GDM1 (cell line): Measurements from ENCODE around the gene RNU1-4.
"Not testable (repeated sequence)": the region's sequence is repeated elsewhere in the genome, so short reads cannot be mapped to it uniquely, and the experiment has no call there.

ENCODE experiments used
- DNase-seq: peaks from one replicate; lab custom pipeline; 2025; lab: John Stamatoyannopoulos, UW

RNU1-4 gene

GRCh38 chr1:16708704-16709103 lies 31.6 kb upstream of the RNU1-4 start:
- not testable (repeated sequence) for DNase-seq

- DNase-seq: not testable (repeated sequence)
These were observed 30.6 kb upstream of the RNU1-4 start for GRCh38 chr1:16709659-16710087.

GRCh38 chr1:16710618-16711017 lies 29.7 kb upstream of the RNU1-4 start:
- not testable (repeated sequence) for DNase-seq

- DNase-seq: not testable (repeated sequence)
These were observed 28.2 kb upstream of the RNU1-4 start for GRCh38 chr1:16712131-16712530.

GRCh38 chr1:16712582-16712981 lies 27.7 kb upstream of the RNU1-4 start:
- DNase-seq: not testable (repeated sequence)

- not testable (repeated sequence) for DNase-seq
These were observed 27.3 kb upstream of the RNU1-4 start for GRCh38 chr1:16712984-16713383.

GRCh38 chr1:16713480-16713879 lies 26.8 kb upstream of the RNU1-4 start:
- DNase-seq: not testable (repeated sequence)

- DNase-seq: no peak
These were observed 23.5 kb upstream of the RNU1-4 start for GRCh38 chr1:16716691-16717335.

GRCh38 chr1:16717336-16718098 lies 22.8 kb upstream of the RNU1-4 start:
- no peak for DNase-seq

- not testable (repeated sequence) for DNase-seq
These were observed 22.0 kb upstream of the RNU1-4 start for GRCh38 chr1:16718099-16718907.

GRCh38 chr1:16718908-16719533 lies 21.3 kb upstream of the RNU1-4 start:
- no peak for DNase-seq

- DNase-seq: no peak
These were observed 20.6 kb upstream of the RNU1-4 start for GRCh38 chr1:16719571-16720350.

GRCh38 chr1:16720351-16721223 lies 19.7 kb upstream of the RNU1-4 start:
- no peak for DNase-seq

- no peak for DNase-seq
These were observed 18.3 kb upstream of the RNU1-4 start for GRCh38 chr1:16721871-16722641.

- no peak for DNase-seq
These were observed 15.4 kb upstream of the RNU1-4 start for GRCh38 chr1:16724718-16725438.

GRCh38 chr1:16725439-16726245 lies 14.7 kb upstream of the RNU1-4 start:
- DNase-seq: not testable (repeated sequence)

GRCh38 chr1:16727190-16728111 lies 12.9 kb upstream of the RNU1-4 start:
- DNase-seq: peak; percentile 41
